Stomach (tissue), 9 donors: ENCODE data around the gene NTM. TPM values are rescaled to one million over a fixed set of nuclear protein-coding genes. Genes with fewer than 3 reads are reported as not detected.

Experiments used
- DNase-seq, 2 donors: peaks; one replicate each; pipeline versions ENCODE4 v3.0.0 to v3.0.0-alpha.2; 2013 to 2019
- H3K27ac ChIP-seq, 5 donors: fragments of 200-600 bp in 4 of 5; sonication (generic) in 4 of 5; one replicate each; pipeline ENCODE4 v1.5.1; 2013 to 2019; ENCODE audit warnings: mild to moderate bottlenecking in 1 of 5, moderate library complexity in 1 of 5
- H3K27me3 ChIP-seq, 3 donors: fragments of 200-600 bp; sonication (generic); one replicate each; pipeline ENCODE4 v1.5.1; 2017 to 2019; ENCODE audit warnings: mixed run types in 1 of 3
- H3K36me3 ChIP-seq, 4 donors: fragments of 200-600 bp; sonication (generic); 1 replicate in 3 of 4; 2 replicates in 1 of 4; pipeline ENCODE4 v1.5.1; 2016 to 2019
- H3K4me1 ChIP-seq, 4 donors: fragments of 200-600 bp; sonication (generic); one replicate each; pipeline ENCODE4 v1.5.1; 2016 to 2019
- H3K4me3 ChIP-seq, 4 donors: fragments of 200-600 bp; sonication (generic) in 3 of 4; one replicate each; pipeline ENCODE4 v1.5.1; 2016 to 2019; ENCODE audit warnings: mild to moderate bottlenecking in 1 of 4
- H3K9me3 ChIP-seq, 4 donors: fragments of 200-600 bp; sonication (generic); one replicate each; pipeline ENCODE4 v1.5.1; 2016 to 2019
- CTCF ChIP-seq, 7 experiments: fragments of 450-650 bp in 4 of 7; fragments of 200-600 bp in 3 of 7; sonication (generic) in 3 of 7; IDR thresholded peaks; one replicate each; pipeline ENCODE4 v1.5.1; 2016 to 2019; ENCODE audit warnings: antibody characterized with exemption in 7 of 7, control low read depth in 2 of 7, mild to moderate bottlenecking in 1 of 7
- EP300 ChIP-seq: sonication (generic); formaldehyde crosslinking; IDR thresholded peaks from one replicate; pipeline ENCODE4 v1.6.1; 2017; ENCODE audit warnings: antibody characterized with exemption
- POLR2A ChIP-seq, 4 donors: fragments of 450-650 bp; IDR thresholded peaks; one replicate each; pipeline ENCODE4 v1.6.1; 2016; ENCODE audit warnings: antibody characterized with exemption in 4 of 4, control low read depth in 2 of 4, mild to moderate bottlenecking in 1 of 4, moderate library complexity in 1 of 4
- POLR2AphosphoS5 ChIP-seq, 3 donors: sonication (generic); formaldehyde crosslinking; IDR thresholded peaks; one replicate each; pipeline ENCODE4 v1.6.1; 2016; ENCODE audit warnings: antibody characterized with exemption in 3 of 3
- WGBS, 5 donors: extraction: QIAGEN DNeasy Blood & Tissue Kit in 3 of 5; methylation state at CpG; one replicate each; pipeline versions ENCODE4 v1.1.5 to v1.1.7; 2013 to 2018; 5-methylcytosine and 5-hydroxymethylcytosine counted together
- intact Hi-C: fragments of 100-400 bp; cut with DNase I; formaldehyde crosslinking; loops from one replicate; pipeline ENCODE4 v1.15.1; 2023; ENCODE audit warnings: low total_unique reads
- polyA plus RNA-seq, 3 donors: library from polyadenylated mRNA; stranded (reverse); fragments of 200-250 nt; gene quantifications; one replicate each; pipeline ENCODE4 v1.2.3, GENCODE V29; 2013
- total RNA-seq, 5 donors: library from RNA; depleted of rRNA; stranded (reverse); fragments of >200 nt; gene quantifications; one replicate each; pipeline versions ENCODE4 v1.1.0 to v1.2.3, GENCODE V29; 2014 to 2016
- donor health status: healthy with polysubstance abuse.
- donor health status: Bipolar disorder and iron deficiency.
- donor health status: healthy.

NTM gene
- total and polyA plus RNA-seq, 8 donors, result 0.50 to 8.4 (median 1.3) TPM; not detected in 3

DNA sequence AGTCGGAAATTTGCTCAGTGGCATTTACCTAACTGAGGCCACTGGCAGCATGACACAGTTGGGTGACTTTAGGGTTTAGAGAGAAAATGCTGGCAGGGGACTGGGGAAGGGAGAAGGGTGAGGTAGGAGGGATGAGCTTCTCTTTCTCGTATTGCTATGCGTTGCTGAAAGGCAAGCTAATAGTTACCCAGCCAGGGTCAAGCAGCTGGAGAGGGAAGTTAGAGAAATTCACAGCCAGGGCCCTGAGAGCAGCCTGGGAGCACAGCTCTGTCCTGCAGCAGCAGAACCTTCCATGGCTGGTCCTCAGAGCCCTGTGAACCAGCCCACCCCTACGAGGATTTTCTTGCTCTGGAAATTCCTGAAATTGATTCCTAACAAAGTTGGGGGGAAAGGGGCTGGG is 679.6 kb downstream of the NTM start:
- Histone ChIP-seq H3K27ac (no peak overlapping the region), H3K36me3 (no peaks in the 10 kb centered on the region), H3K4me1 (no peaks in the 10 kb centered on the region), H3K27me3 (peaks cover 0 to 11% (median 5%) of the 10 kb centered on the region in 3 donors), H3K4me3 (no peak overlapping the region), H3K9me3 (no peaks in the 10 kb centered on the region)
- TF ChIP-seq POLR2AphosphoS5 (IDR thresholded peaks at IDR 0.05), result no peak
- no peak for TF ChIP-seq EP300
- no peak for TF ChIP-seq CTCF (IDR thresholded peaks at IDR 0.05)
- no peak for TF ChIP-seq POLR2A (IDR thresholded peaks at IDR 0.05)
- WGBS, 5 donors, result 54 to 59% (median 56%) methylated on average over 4 of the region's 4 CpGs
- DNase-seq, result no peak
- intact Hi-C loops, result no loop called here

DNA sequence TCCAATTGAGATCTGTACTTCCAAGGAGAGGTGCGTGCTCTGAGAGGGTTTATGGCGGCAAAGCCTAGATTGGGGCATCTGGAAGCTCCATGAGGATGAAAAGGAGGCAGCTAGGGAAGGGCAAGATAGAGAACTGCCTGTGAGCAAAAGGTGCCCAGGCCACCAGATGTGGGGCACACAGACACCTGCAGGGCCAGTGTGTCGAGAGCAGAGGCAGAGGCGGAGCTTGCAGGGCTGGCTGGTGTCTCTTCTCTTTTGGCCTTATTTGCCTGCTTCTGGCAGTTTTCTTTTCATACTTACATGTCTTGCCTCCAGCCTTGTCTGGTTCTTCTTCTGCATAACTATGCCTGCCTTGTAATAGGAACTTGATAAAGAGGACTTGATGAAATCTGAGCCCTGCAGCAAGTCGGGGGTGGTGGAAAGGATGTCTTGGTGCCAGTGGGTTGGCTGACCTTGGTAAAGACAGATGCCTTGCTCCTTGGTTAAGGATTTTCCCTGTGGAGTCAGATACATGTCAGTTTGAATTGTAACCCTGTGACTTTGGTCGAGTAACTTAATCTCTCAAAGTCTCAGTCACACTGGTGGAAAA is 680.3 kb downstream of the NTM start:
- intact Hi-C loops, result no loop called here
- Histone ChIP-seq H3K27me3 (peaks cover 0 to 17% (median 5%) of the 10 kb centered on the region in 3 donors), H3K4me1 (no peaks in the 10 kb centered on the region), H3K9me3 (no peaks in the 10 kb centered on the region), H3K4me3 (no peak overlapping the region), H3K36me3 (no peaks in the 10 kb centered on the region), H3K27ac (no peak overlapping the region)
- DNase-seq, result no peak
- TF ChIP-seq POLR2A (IDR thresholded peaks at IDR 0.05) (no peak), CTCF (IDR thresholded peaks at IDR 0.05) (no peak), POLR2AphosphoS5 (IDR thresholded peaks at IDR 0.05) (no peak), EP300 (no peak)
- WGBS, 5 donors, result 62 to 67% (median 64%) methylated on average over 6 of the region's 6 CpGs

DNA sequence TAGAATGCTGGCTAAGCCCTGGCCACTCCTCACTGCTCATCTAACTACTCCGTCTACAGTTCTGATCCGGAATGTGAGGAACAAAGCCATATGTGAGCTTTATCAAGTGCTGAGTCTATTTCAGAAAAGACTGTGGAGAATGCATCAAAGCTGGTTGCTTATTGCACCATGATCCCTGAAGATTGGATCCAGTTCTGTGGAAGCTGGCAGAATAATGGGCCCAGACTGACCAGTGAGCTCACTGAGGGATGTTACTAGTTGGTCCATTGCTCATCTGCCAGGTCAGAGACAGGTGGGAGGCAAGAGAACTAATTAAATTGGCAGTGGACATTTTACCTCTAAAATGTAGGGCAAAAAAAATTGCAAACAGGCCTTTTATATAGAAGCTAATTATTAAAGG is 681.3 kb downstream of the NTM start:
- intact Hi-C loops, result no loop called here

GRCh38 chr11:132052342-132052741 is 681.9 kb downstream of the NTM start:
- WGBS, 5 donors, result 69 to 78% (median 75%) methylated on average over 2 of the region's 2 CpGs
- TF ChIP-seq POLR2AphosphoS5 (IDR thresholded peaks at IDR 0.05) (no peak), POLR2A (IDR thresholded peaks at IDR 0.05) (no peak), CTCF (IDR thresholded peaks at IDR 0.05) (no peak), EP300 (no peak)
- Histone ChIP-seq H3K27ac (no peak overlapping the region), H3K4me1 (no peaks in the 10 kb centered on the region), H3K36me3 (no peaks in the 10 kb centered on the region), H3K4me3 (no peak overlapping the region), H3K27me3 (peaks cover 0 to 19% (median 5%) of the 10 kb centered on the region in 3 donors), H3K9me3 (no peaks in the 10 kb centered on the region)
- no peak for DNase-seq
- intact Hi-C loops, result no loop called here

More for the DNA sequence above, 681.3 kb downstream of the NTM start:
- Histone ChIP-seq H3K9me3 (no peaks in the 10 kb centered on the region), H3K36me3 (no peaks in the 10 kb centered on the region), H3K27ac (no peak overlapping the region), H3K27me3 (peaks cover 0 to 19% (median 5%) of the 10 kb centered on the region in 3 donors), H3K4me1 (no peaks in the 10 kb centered on the region), H3K4me3 (no peak overlapping the region)
- TF ChIP-seq POLR2A (IDR thresholded peaks at IDR 0.05) (no peak), EP300 (no peak), POLR2AphosphoS5 (IDR thresholded peaks at IDR 0.05) (no peak), CTCF (IDR thresholded peaks at IDR 0.05) (no peak)
- no peak for DNase-seq
- 78 to 92% (median 90%) methylated on average over 2 of the region's 2 CpGs for WGBS, 5 donors
